HG02763 (cell line): ENCODE measurements around the gene STAG1.
"Not testable (repeated sequence)": the region's sequence is repeated elsewhere in the genome, so short reads cannot be mapped to it uniquely, and the experiment has no call there.

Source experiments
- ATAC-seq: cut with Tn5 transposase; IDR thresholded peaks from one replicate; pipeline ENCODE4 v1.9.1; 2021; ENCODE audit warnings: mild to moderate bottlenecking, moderate library complexity; ENCODE audit not compliant: unreplicated experiment

STAG1 gene

GRCh38 chr3:136752172-136752421 is at the start of gene STAG1:
TSS of gene STAG1 (minus strand) at chr3:136752378. CDS start at chr3:136630898, 121,480 bp downstream.
- no peak for ATAC-seq

- ATAC-seq: not testable (repeated sequence)
These were observed 49.0 kb upstream of the STAG1 start for GRCh38 chr3:136801146-136801545.

- no peak for ATAC-seq
These were observed 40.6 kb upstream of the STAG1 start for GRCh38 chr3:136792556-136793330.

- no peak for ATAC-seq
These were observed 38.6 kb upstream of the STAG1 start for GRCh38 chr3:136790786-136791185.

GRCh38 chr3:136789976-136790375 is 37.8 kb upstream of the STAG1 start:
- no peak for ATAC-seq

- no peak for ATAC-seq
These were observed 36.0 kb upstream of the STAG1 start for GRCh38 chr3:136788154-136788553.

GRCh38 chr3:136787349-136787748 is 35.2 kb upstream of the STAG1 start:
- peak; percentile 82 for ATAC-seq

- ATAC-seq: no peak
These were observed 31.6 kb upstream of the STAG1 start for GRCh38 chr3:136783708-136784191.

- no peak for ATAC-seq
These were observed 28.6 kb upstream of the STAG1 start for GRCh38 chr3:136780741-136781140.

- no peak for ATAC-seq
These were observed 26.7 kb upstream of the STAG1 start for GRCh38 chr3:136778865-136779264.

GRCh38 chr3:136772709-136773108 is 20.5 kb upstream of the STAG1 start:
- ATAC-seq: no peak

- not testable (repeated sequence) for ATAC-seq
These were observed 6.3 kb upstream of the STAG1 start for GRCh38 chr3:136758160-136759102.

- ATAC-seq: no peak
These were observed 3.0 kb upstream of the STAG1 start for GRCh38 chr3:136755192-136755591.

- no peak for ATAC-seq
These were observed 1.3 kb upstream of the STAG1 start for GRCh38 chr3:136753326-136753939.

- ATAC-seq: peak; percentile 85
These were observed 496 bp upstream of the STAG1 start for GRCh38 chr3:136752422-136753325.

- peak; percentile 11 for ATAC-seq
These were observed 634 bp downstream of the STAG1 start for GRCh38 chr3:136751316-136752171.

GRCh38 chr3:136750897-136751315 is 1.3 kb downstream of the STAG1 start:
- ATAC-seq: no peak

GRCh38 chr3:136750209-136750896 is 1.8 kb downstream of the STAG1 start:
- ATAC-seq: no peak

GRCh38 chr3:136749602-136750001 is 2.6 kb downstream of the STAG1 start:
- not testable (repeated sequence) for ATAC-seq
